ENCODE results near the gene MBTD1. TPM values are rescaled to one million over a fixed set of nuclear protein-coding genes. Genes with fewer than 3 reads are reported as not detected.
A peak's percentile ranks its signal among the peaks of the same experiment; 100 is the strongest.
"Not testable (repeated sequence)": the region's sequence is repeated elsewhere in the genome, so short reads cannot be mapped to it uniquely, and the experiment has no call there.

MBTD1 gene
- total RNA-seq, result 10 to 100 TPM; 11.2 to 22.4 (median 15.6) TPM

- peak; percentile 85 for DNase-seq (ENCODE audit: low spot score)
- TF ChIP-seq CTCF (IDR thresholded peaks at IDR 0.05), result no peak
- ATAC-seq (ENCODE audit: low FRiP score), result peak; percentile 94
Observed at GRCh38 chr17:51259564-51260236, at the start of gene MBTD1. MBTD1 (minus strand) TSS chr17:51260049; CDS start chr17:51225161, 34,888 bp downstream.

GRCh38 chr17:51305182-51305581, 45.3 kb upstream of the MBTD1 start:
- DNase-seq (ENCODE audit: low spot score) (no peak), ATAC-seq (ENCODE audit: low FRiP score) (no peak)
- TF ChIP-seq CTCF (IDR thresholded peaks at IDR 0.05), result no peak

- TF ChIP-seq CTCF (IDR thresholded peaks at IDR 0.05), result no peak
- DNase-seq (ENCODE audit: low spot score) (no peak), ATAC-seq (ENCODE audit: low FRiP score) (no peak)
Observed at GRCh38 chr17:51299859-51300258, 40.0 kb upstream of the MBTD1 start.

GRCh38 chr17:51298508-51299371, 38.9 kb upstream of the MBTD1 start:
- ATAC-seq (ENCODE audit: low FRiP score) (no peak), DNase-seq (ENCODE audit: low spot score) (no peak)
- TF ChIP-seq CTCF (IDR thresholded peaks at IDR 0.05), result no peak

GRCh38 chr17:51294338-51294737, 34.5 kb upstream of the MBTD1 start:
- not testable (repeated sequence) for DNase-seq (ENCODE audit: low spot score); ATAC-seq (ENCODE audit: low FRiP score)

- ATAC-seq (ENCODE audit: low FRiP score), result no peak
- no peak for DNase-seq (ENCODE audit: low spot score)
- TF ChIP-seq CTCF (IDR thresholded peaks at IDR 0.05), result no peak
Observed at GRCh38 chr17:51289696-51290111, 29.9 kb upstream of the MBTD1 start.

GRCh38 chr17:51287412-51287811, 27.6 kb upstream of the MBTD1 start:
- no peak for TF ChIP-seq CTCF (IDR thresholded peaks at IDR 0.05)
- ATAC-seq (ENCODE audit: low FRiP score) (no peak), DNase-seq (ENCODE audit: low spot score) (no peak)
